IMR-90 (cell line): ENCODE measurements around the gene SLC9A7. TPM values are rescaled to one million over a fixed set of nuclear protein-coding genes. Genes with fewer than 3 reads are reported as not detected.

Experiments used
- ATAC-seq: fragments of 200-7000 bp; cut with Tn5 transposase; 2 replicates; pipeline ENCODE4 v1.9.1; 2020; ENCODE audit warnings: low read depth, mild to moderate bottlenecking, moderate library complexity
- BruUV-seq: library from RNA; stranded (reverse); fragments of 400-500 nt; replicated peaks from 2 replicates; lab custom pipeline; 2021; lab: Mats Ljungman, UMichigan
- CTCF ChIA-PET: fragments of 300-600 bp; formaldehyde crosslinking; extraction: SDS; loops from one replicate; lab custom pipeline; 2021; ENCODE audit warnings: antibody characterized with exemption; lab: Yijun Ruan, JAX
- POLR2A ChIA-PET: fragments of 300-600 bp; sonication (Branson Sonifier 250); formaldehyde crosslinking; loops from one replicate; lab custom pipeline; 2022; ENCODE audit warnings: antibody characterized with exemption; ENCODE audit not compliant: unreplicated experiment; lab: Charles Lee
- DNase-seq: peaks from one replicate; pipeline ENCODE4 v3.0.0; 2013
- H2AFZ ChIP-seq: replicated peaks from 2 replicates; pipeline ENCODE3; 2013; ENCODE audit warnings: low read length, mild to moderate bottlenecking; ENCODE audit not compliant: poor library complexity
- H2AK5ac ChIP-seq: 2 replicates; pipeline ENCODE4 v1.6.1; 2013; ENCODE audit warnings: low read depth, low read length, inconsistent platforms
- H2AK9ac ChIP-seq: replicated peaks from 2 replicates; pipeline ENCODE3; 2013; ENCODE audit warnings: mild to moderate bottlenecking, low read depth, low read length, moderate library complexity; ENCODE audit not compliant: poor library complexity
- H2BK120ac ChIP-seq: 2 replicates; pipeline ENCODE4 v1.6.1; 2013; ENCODE audit warnings: low read depth, low read length, inconsistent platforms
- H2BK15ac ChIP-seq: 3 replicates; pipeline ENCODE4 v1.6.1; 2013; ENCODE audit warnings: low read depth, low read length, inconsistent platforms
- H2BK20ac ChIP-seq: 2 replicates; pipeline ENCODE4 v1.6.1; 2013; ENCODE audit warnings: low read depth, mild to moderate bottlenecking, inconsistent platforms, low read length, moderate library complexity
- H2BK5ac ChIP-seq: 2 replicates; pipeline ENCODE4 v1.6.1; 2013; ENCODE audit warnings: mild to moderate bottlenecking, low read depth, low read length, inconsistent platforms; ENCODE audit not compliant: poor library complexity, severe bottlenecking
- H3K14ac ChIP-seq: replicated peaks from 2 replicates; pipeline ENCODE4 v1.6.1; 2013; ENCODE audit warnings: low read depth, low read length, inconsistent platforms
- H3K18ac ChIP-seq: 2 replicates; pipeline ENCODE4 v1.6.1; 2013; ENCODE audit warnings: low read depth, low read length, control low read depth
- H3K23ac ChIP-seq: 2 replicates; pipeline ENCODE4 v1.6.1; 2013; ENCODE audit warnings: low read depth, low read length, inconsistent platforms
- H3K27ac ChIP-seq: 2 replicates; pipeline ENCODE4 v1.5.1; 2013; ENCODE audit warnings: mild to moderate bottlenecking, control low read depth, low read length; ENCODE audit not compliant: insufficient read depth
- H3K27me3 ChIP-seq: 2 replicates; pipeline ENCODE4 v1.6.1; 2013; ENCODE audit warnings: low read length; ENCODE audit not compliant: control insufficient read depth, insufficient read depth
- H3K36me3 ChIP-seq: 2 replicates; pipeline ENCODE4 v1.6.1; 2013; ENCODE audit warnings: low read length, mixed read lengths; ENCODE audit not compliant: control insufficient read depth, insufficient read depth
- H3K4ac ChIP-seq: 2 replicates; pipeline ENCODE4 v1.6.1; 2013; ENCODE audit warnings: low read depth, low read length, inconsistent platforms
- H3K4me1 ChIP-seq: 2 replicates; pipeline ENCODE4 v1.6.1; 2013; ENCODE audit warnings: low read length, mixed read lengths; ENCODE audit not compliant: control insufficient read depth, insufficient read depth
- H3K4me2 ChIP-seq: 2 replicates; pipeline ENCODE4 v1.6.1; 2013; ENCODE audit warnings: low read depth, mild to moderate bottlenecking, control low read depth, low read length, moderate library complexity
- H3K4me3 ChIP-seq: 2 replicates; pipeline ENCODE4 v1.5.1; 2013; ENCODE audit warnings: low read depth, mild to moderate bottlenecking, control low read depth, low read length, moderate library complexity; ENCODE audit not compliant: insufficient read depth
- H3K56ac ChIP-seq: 2 replicates; pipeline ENCODE4 v1.6.1; 2013; ENCODE audit warnings: low read length, inconsistent platforms; ENCODE audit not compliant: insufficient read depth; ENCODE audit errors: extremely low read depth
- H3K79me1 ChIP-seq, 2 experiments: 2 replicates each; pipeline ENCODE4 v1.6.1; 2013; ENCODE audit warnings: low read length in 2 of 2, inconsistent platforms in 1 of 2, low read depth in 1 of 2
- H3K9ac ChIP-seq: 2 replicates; pipeline ENCODE4 v1.6.1; 2013; ENCODE audit warnings: low read depth, low read length, control low read depth
- H3K9me1 ChIP-seq: 2 replicates; pipeline ENCODE4 v1.6.1; 2013; ENCODE audit warnings: low read length, inconsistent platforms; ENCODE audit not compliant: insufficient read depth
- H3K9me3 ChIP-seq: 2 replicates; pipeline ENCODE4 v1.6.1; 2013; ENCODE audit warnings: low read length; ENCODE audit not compliant: control insufficient read depth, insufficient read depth
- H4K20me1 ChIP-seq: 2 replicates; pipeline ENCODE4 v1.6.1; 2013; ENCODE audit warnings: low read length, inconsistent platforms; ENCODE audit not compliant: insufficient read depth
- H4K5ac ChIP-seq: 2 replicates; pipeline ENCODE4 v1.6.1; 2013; ENCODE audit warnings: mild to moderate bottlenecking, low read depth, low read length, control low read depth
- H4K8ac ChIP-seq, 2 experiments: 2 replicates each; pipeline ENCODE4 v1.6.1; 2013; ENCODE audit warnings: low read depth in 2 of 2, low read length in 2 of 2, control low read depth in 1 of 2, inconsistent platforms in 1 of 2
- H4K91ac ChIP-seq: 2 replicates; pipeline ENCODE4 v1.6.1; 2013; ENCODE audit warnings: low read depth, low read length, inconsistent platforms; ENCODE audit not compliant: insufficient read depth
- BHLHE40 ChIP-seq: fragments of 150-350 bp; IDR thresholded peaks from 2 replicates; pipeline ENCODE4 v1.6.1; 2016; ENCODE audit warnings: mild to moderate bottlenecking, low read depth, low read length
- CEBPB ChIP-seq: IDR thresholded peaks from 2 replicates; pipeline ENCODE4 v1.6.1; 2012; ENCODE audit warnings: low read depth, low read length, improper control_type of control experiment
- CHD1 ChIP-seq: IDR thresholded peaks from 2 replicates; pipeline ENCODE4 v1.6.1; 2012; ENCODE audit warnings: low read depth, low read length, improper control_type of control experiment
- ELK1 ChIP-seq: fragments of 150-350 bp; IDR thresholded peaks from 2 replicates; pipeline ENCODE4 v1.6.1; 2016; ENCODE audit warnings: low read depth, mild to moderate bottlenecking, low read length, moderate library complexity, borderline replicate concordance
- FOS ChIP-seq: fragments of 150-350 bp; IDR thresholded peaks from 2 replicates; pipeline ENCODE4 v1.6.1; 2016; ENCODE audit warnings: low read depth, low read length
- MAFK ChIP-seq: IDR thresholded peaks from 2 replicates; pipeline ENCODE4 v1.6.1; 2012; ENCODE audit warnings: low read depth, low read length, improper control_type of control experiment
- MAZ ChIP-seq: IDR thresholded peaks from 2 replicates; pipeline ENCODE4 v1.6.1; 2012; ENCODE audit warnings: low read depth, mild to moderate bottlenecking, low read length, improper control_type of control experiment, moderate library complexity, borderline replicate concordance
- MXI1 ChIP-seq: IDR thresholded peaks from 2 replicates; pipeline ENCODE4 v1.6.1; 2012; ENCODE audit warnings: low read depth, mild to moderate bottlenecking, low read length, moderate library complexity, borderline replicate concordance
- NFE2L2 ChIP-seq: fragments of 150-350 bp; IDR thresholded peaks from 2 replicates; pipeline ENCODE4 v1.6.1; 2016; ENCODE audit warnings: low read depth, mild to moderate bottlenecking, low read length
- POLR2A ChIP-seq: IDR thresholded peaks from 2 replicates; pipeline ENCODE4 v1.6.1; 2012; ENCODE audit warnings: mild to moderate bottlenecking, low read depth, low read length
- RAD21 ChIP-seq: IDR thresholded peaks from 2 replicates; pipeline ENCODE4 v1.6.1; 2012; ENCODE audit warnings: low read length, improper control_type of control experiment
- RCOR1 ChIP-seq: IDR thresholded peaks from 2 replicates; pipeline ENCODE4 v1.6.1; 2012; ENCODE audit warnings: mild to moderate bottlenecking, low read length, improper control_type of control experiment; ENCODE audit not compliant: insufficient replicate concordance
- RFX5 ChIP-seq: IDR thresholded peaks from 2 replicates; pipeline ENCODE4 v1.8.0; 2012; ENCODE audit warnings: low read depth, mild to moderate bottlenecking, low read length, moderate library complexity
- SMC3 ChIP-seq: fragments of 150-350 bp; IDR thresholded peaks from 2 replicates; pipeline ENCODE4 v1.6.1; 2016; ENCODE audit warnings: low read depth, mild to moderate bottlenecking, antibody characterized with exemption, low read length, moderate library complexity
- USF2 ChIP-seq: fragments of 150-350 bp; IDR thresholded peaks from 2 replicates; pipeline ENCODE4 v1.6.1; 2017; ENCODE audit warnings: mild to moderate bottlenecking, antibody characterized with exemption, low read length, low read depth
- WGBS, 2 experiments: methylation state at CpG; one replicate each; pipeline versions ENCODE4 v1.1.5 to v1.1.7; 2013; ENCODE audit warnings: missing lambda C conversion rate in 2 of 2; ENCODE audit not compliant: insufficient read length in 1 of 2; ENCODE audit errors: extremely low coverage in 2 of 2; 5-methylcytosine and 5-hydroxymethylcytosine counted together
- dilution Hi-C: fragments of 300-500 bp; cut with HindIII; formaldehyde crosslinking; loops from one replicate; pipeline ENCODE4 v1.14.3; 2018; ENCODE audit warnings: low sequenced_read_pairs; ENCODE audit not compliant: unreplicated experiment
- in situ Hi-C: fragments of 300-500 bp; cut with MboI; formaldehyde crosslinking; loops from 3 replicates; pipeline ENCODE4 v1.14.3; 2019; ENCODE audit warnings: low sequenced_read_pairs, inconsistent platforms, mixed read lengths
- intact Hi-C: fragments of 100-400 bp; cut with micrococcal nuclease; formaldehyde crosslinking; loops from 2 replicates; pipeline ENCODE4 v1.10.0; 2022
- polyA plus RNA-seq, 3 experiments: library from polyadenylated mRNA; depleted of rRNA; stranded (reverse); fragments of >200 nt; gene quantifications; 2 replicates each; pipeline ENCODE4 v1.2.3, GENCODE V29; 2012; ENCODE audit warnings: low replicate concordance in 1 of 3
- total RNA-seq: library from RNA; depleted of rRNA; stranded (reverse); fragments of >200 nt; gene quantifications from 2 replicates; pipeline ENCODE4 v1.2.3, GENCODE V29; 2012
- TF ChIP-seq, protein P1 (sequence below): conservative IDR thresholded peaks from 2 replicates; pipeline ENCODE4 v1.5.1; 2012; ENCODE audit warnings: mild to moderate bottlenecking, low read depth, low read length, improper control_type of control experiment

SLC9A7 gene
- total and polyA plus RNA-seq, 2 of the 4 experiments (the other 2 are of a cell fraction): 14.4 to 76.4 TPM

- H3K4me2 ChIP-seq: no peak overlapping the region
- no TSS peak for BruUV-seq
- dilution Hi-C loops: no loop called here
- H2BK120ac ChIP-seq: no peak overlapping the region
- H4K8ac ChIP-seq: no peak overlapping the region; a peak in 2 of 4 replicates
- H2BK15ac ChIP-seq: no peak overlapping the region
- CTCF ChIA-PET: no interaction called here
- H3K27ac ChIP-seq: no peak overlapping the region
- no peaks in the 10 kb centered on the region for H3K9me3 ChIP-seq
- no peak overlapping the region for H3K9ac ChIP-seq
- no peak overlapping the region for H2AK9ac ChIP-seq
- intact Hi-C loops: loop anchor here (10.0 kb wide), 1 partner anchor 545 kb away; no protein-coding TSS in a partner anchor
- H3K9me1 ChIP-seq: no peaks in the 10 kb centered on the region
- peaks cover 4% of the 10 kb centered on the region; the same call in 1 of the 2 replicates for H4K20me1 ChIP-seq
- H3K36me3 ChIP-seq: peaks cover 2% of the 10 kb centered on the region
- H4K91ac ChIP-seq: no peak overlapping the region; the same call in 1 of the 2 replicates
- peak overlapping the region; percentile 4; the same call in 1 of the 2 replicates for H3K23ac ChIP-seq
- no peaks in the 10 kb centered on the region for H3K27me3 ChIP-seq
- no peaks in the 10 kb centered on the region for H3K4me1 ChIP-seq
- ATAC-seq: no peak
- H2AK5ac ChIP-seq: no peak overlapping the region
- H2BK20ac ChIP-seq: no peak overlapping the region
- H3K14ac ChIP-seq: no peak overlapping the region
- H3K4me3 ChIP-seq: no peak overlapping the region
- TF ChIP-seq NFE2L2 (no peak), CEBPB (no peak), RAD21 (no peak), POLR2A (no peak), BHLHE40 (no peak), RFX5 (no peak), MXI1 (no peak), SMC3 (no peak), ELK1 (no peak), USF2 (no peak), RCOR1 (no peak), MAFK (no peak), MAZ (no peak), CHD1 (no peak), FOS (no peak)
- TF ChIP-seq, protein P1, sequence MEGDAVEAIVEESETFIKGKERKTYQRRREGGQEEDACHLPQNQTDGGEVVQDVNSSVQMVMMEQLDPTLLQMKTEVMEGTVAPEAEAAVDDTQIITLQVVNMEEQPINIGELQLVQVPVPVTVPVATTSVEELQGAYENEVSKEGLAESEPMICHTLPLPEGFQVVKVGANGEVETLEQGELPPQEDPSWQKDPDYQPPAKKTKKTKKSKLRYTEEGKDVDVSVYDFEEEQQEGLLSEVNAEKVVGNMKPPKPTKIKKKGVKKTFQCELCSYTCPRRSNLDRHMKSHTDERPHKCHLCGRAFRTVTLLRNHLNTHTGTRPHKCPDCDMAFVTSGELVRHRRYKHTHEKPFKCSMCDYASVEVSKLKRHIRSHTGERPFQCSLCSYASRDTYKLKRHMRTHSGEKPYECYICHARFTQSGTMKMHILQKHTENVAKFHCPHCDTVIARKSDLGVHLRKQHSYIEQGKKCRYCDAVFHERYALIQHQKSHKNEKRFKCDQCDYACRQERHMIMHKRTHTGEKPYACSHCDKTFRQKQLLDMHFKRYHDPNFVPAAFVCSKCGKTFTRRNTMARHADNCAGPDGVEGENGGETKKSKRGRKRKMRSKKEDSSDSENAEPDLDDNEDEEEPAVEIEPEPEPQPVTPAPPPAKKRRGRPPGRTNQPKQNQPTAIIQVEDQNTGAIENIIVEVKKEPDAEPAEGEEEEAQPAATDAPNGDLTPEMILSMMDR: no peak
- WGBS, 2 experiments: no CpG with 5 or more reads among the region's 1 CpG
- no peak overlapping the region for H3K56ac ChIP-seq
- POLR2A ChIA-PET: no interaction called here
- no peak overlapping the region for H4K5ac ChIP-seq
- peaks cover 5 to 12% of the 10 kb centered on the region in 2 experiments; a peak in 2 of 4 replicates for H3K79me1 ChIP-seq
- no peak for DNase-seq
- peak overlapping the region; percentile 15 for H2BK5ac ChIP-seq
- H2AFZ ChIP-seq: no peak overlapping the region
- in situ Hi-C loops: loop anchor here (10.0 kb wide), 1 partner anchor 95 kb away; no protein-coding TSS in a partner anchor
- no peak overlapping the region for H3K18ac ChIP-seq
- 0 out of 2 replicates have a peak overlapping the region, but pooled peaks have one; percentile 2 for H3K4ac ChIP-seq
Measured at GRCh38 chrX:46549914-46550313, 209.0 kb downstream of the SLC9A7 start.
